K562 (cell line): ENCODE measurements around the gene GARRE1. TPM values are rescaled to one million over a fixed set of nuclear protein-coding genes. Genes with fewer than 3 reads are reported as not detected.

ENCODE experiments used
- ATF4 ChIP-seq: fragments of 450-650 bp; formaldehyde crosslinking; IDR thresholded peaks from 2 replicates; pipeline ENCODE4 v1.4.0; 2022; ENCODE audit warnings: mild to moderate bottlenecking, moderate library complexity
- ATF6 ChIP-seq: sonication (generic); formaldehyde crosslinking; IDR thresholded peaks from 2 replicates; pipeline ENCODE4 v1.4.0; 2020; ENCODE audit warnings: mild to moderate bottlenecking, missing genetic modification reagents
- CHD4 ChIP-seq: fragments of 200-600 bp; sonication (generic); IDR thresholded peaks from 3 replicates; pipeline ENCODE4 v1.6.1; 2012; ENCODE audit warnings: low read depth, mild to moderate bottlenecking, mixed read lengths, low read length, inconsistent platforms; ENCODE audit not compliant: insufficient read depth, insufficient replicate concordance, poor library complexity, severe bottlenecking
- E4F1 ChIP-seq: fragments of 250-450 bp; sonication (Bioruptor Pico); IDR thresholded peaks from 2 replicates; pipeline ENCODE4 v1.5.0; 2021; ENCODE audit warnings: mild to moderate bottlenecking, borderline replicate concordance
- FIP1L1 ChIP-seq: fragments of 200-400 bp; formaldehyde crosslinking; IDR thresholded peaks from 2 replicates; pipeline ENCODE4 v1.6.1; 2018; ENCODE audit warnings: mild to moderate bottlenecking, low read depth, low read length; ENCODE audit not compliant: poor library complexity, severe bottlenecking
- FOS ChIP-seq: IDR thresholded peaks from 3 replicates; pipeline ENCODE4 v1.6.1; 2011; ENCODE audit not compliant: insufficient read length; ENCODE audit errors: extremely low read depth
- HMG20B ChIP-seq: fragments of 250-450 bp; sonication (Bioruptor Pico); IDR thresholded peaks from 2 replicates; pipeline ENCODE4 v1.5.0; 2021; ENCODE audit warnings: mild to moderate bottlenecking
- HNRNPLL ChIP-seq: fragments of 200-400 bp; formaldehyde crosslinking; IDR thresholded peaks from 2 replicates; pipeline ENCODE4 v1.6.1; 2017; ENCODE audit warnings: low read length, low read depth, mild to moderate bottlenecking; ENCODE audit not compliant: poor library complexity, severe bottlenecking
- ILF3 ChIP-seq: fragments of 450-650 bp; IDR thresholded peaks from 2 replicates; pipeline ENCODE4 v1.6.1; 2018; ENCODE audit warnings: antibody characterized with exemption, mild to moderate bottlenecking, moderate library complexity, borderline replicate concordance
- MEF2A ChIP-seq: IDR thresholded peaks from 2 replicates; pipeline ENCODE4 v1.6.1; 2011; ENCODE audit warnings: low read depth, mild to moderate bottlenecking, low read length, moderate library complexity; ENCODE audit not compliant: control insufficient read depth
- NCOA2 ChIP-seq, 2 experiments: fragments of 450-650 bp; IDR thresholded peaks; 2 replicates each; pipeline ENCODE4 v1.6.1; 2018; ENCODE audit warnings: mild to moderate bottlenecking in 2 of 2, moderate library complexity in 1 of 2; ENCODE audit not compliant: partially characterized antibody in 2 of 2
- PBX2 ChIP-seq, 2 experiments: IDR thresholded peaks in 1 of 2; conservative IDR thresholded peaks in 1 of 2; 2 replicates each; pipeline ENCODE4 v1.6.1; 2016; ENCODE audit warnings: low read depth in 2 of 2, mild to moderate bottlenecking in 1 of 2, missing compliant biosample characterization in 1 of 2, missing genetic modification characterization in 1 of 2, moderate library complexity in 1 of 2
- SRSF9 ChIP-seq: fragments of 200-400 bp; formaldehyde crosslinking; IDR thresholded peaks from 2 replicates; pipeline ENCODE4 v1.6.1; 2017; ENCODE audit warnings: low read depth, low read length, borderline replicate concordance
- ZFP91 ChIP-seq: sonication (generic); formaldehyde crosslinking; IDR thresholded peaks from 2 replicates; pipeline ENCODE4 v1.8.0; 2022; ENCODE audit warnings: mild to moderate bottlenecking, missing genetic modification reagents
- ZNF583 ChIP-seq: fragments of 250-450 bp; sonication (Bioruptor Pico); IDR thresholded peaks from 2 replicates; pipeline ENCODE4 v1.4.0; 2020
- polyA plus RNA-seq, 8 experiments: library from polyadenylated mRNA; depleted of rRNA in 4 of 8; stranded (reverse) in 5 of 8; unstranded in 3 of 8; fragments of >200 nt; fragmentation: Nextera tagmentation in 2 of 8; fragmentation: Illumina TruSeq in 1 of 8; extraction: Ambion mirVana in 2 of 8; extraction: Trizol in 1 of 8; gene quantifications; 2 replicates each; pipeline versions ENCODE4 v1.2.1 to v1.2.3, GENCODE V29; 2011 to 2014; ENCODE audit warnings: inconsistent platforms in 1 of 8, missing spikeins in 1 of 8
- total RNA-seq, 7 experiments: library from RNA; depleted of rRNA in 6 of 7; stranded (reverse); fragments of >200 nt in 6 of 7; fragmentation: Illumina TruSeq in 2 of 7; extraction: Trizol in 2 of 7; gene quantifications; 2 replicates each; pipeline versions ENCODE4 v1.2.1 to v1.2.3, GENCODE V29; 2011 to 2021; ENCODE audit warnings: low replicate concordance in 1 of 7

GARRE1 gene
- total and polyA plus RNA-seq, 9 of the 15 experiments (the other 6 are each of a cell fraction or from before 2014, with no cell fraction given), result 1.6 to 12.8 (median 7.5) TPM

- no peak for TF ChIP-seq MEF2A
- no peak for TF ChIP-seq SRSF9
- no peak for TF ChIP-seq CHD4
- TF ChIP-seq NCOA2 (IDR thresholded peaks at IDR 0.05; ENCODE audit: partially characterized antibody in 2 of 2), result no peak
- no peak for TF ChIP-seq PBX2 (CRISPR knock-in tag; IDR thresholded peaks at IDR 0.05; ENCODE audit: low read depth)
- TF ChIP-seq PBX2 (tag; conservative IDR thresholded peaks at IDR 0.05; ENCODE audit: low read depth), result no peak
- no peak for TF ChIP-seq HMG20B (CRISPR knock-in tag)
- no peak for TF ChIP-seq ZFP91 (CRISPR knock-in tag)
- 0 out of 2 replicates have a peak, but pooled peaks have one; percentile 18 for TF ChIP-seq ILF3
- no peak for TF ChIP-seq ATF4 (CRISPR knock-in tag)
- TF ChIP-seq FIP1L1, result no peak
- no peak for TF ChIP-seq ATF6 (CRISPR knock-in tag)
- TF ChIP-seq HNRNPLL, result no peak
- TF ChIP-seq E4F1 (CRISPR knock-in tag), result 0 out of 2 replicates have a peak, but pooled peaks have one; percentile 29
- no peak for TF ChIP-seq ZNF583
- TF ChIP-seq FOS, result no peak
Observed at GRCh38 chr19:34254698-34255432, 511 bp downstream of the GARRE1 start (continued).
